HFFc6 (cell line): ENCODE measurements around the gene ANO6. TPM values are rescaled to one million over a fixed set of nuclear protein-coding genes. Genes with fewer than 3 reads are reported as not detected.

ENCODE experiments used
- DNase-seq: peaks from one replicate; pipeline ENCODE4 v3.0.0-alpha.2; 2018
- H3K27ac Mint-ChIP-seq: 2 replicates; pipeline ENCODE4 v1.8.0; 2020; ENCODE audit warnings: mild to moderate bottlenecking, mixed read lengths
- H3K27me3 Mint-ChIP-seq: 2 replicates; pipeline ENCODE4 v1.8.0; 2021; ENCODE audit warnings: mild to moderate bottlenecking, moderate library complexity, mixed read lengths; ENCODE audit not compliant: insufficient read depth
- H3K36me3 Mint-ChIP-seq: 2 replicates; pipeline ENCODE4 v1.8.0; 2021; ENCODE audit warnings: low read depth, mixed read lengths
- H3K4me1 Mint-ChIP-seq: 2 replicates; pipeline ENCODE4 v1.8.0; 2020; ENCODE audit warnings: low read depth, mixed read lengths
- H3K4me3 Mint-ChIP-seq: 2 replicates; pipeline ENCODE4 v1.8.0; 2020; ENCODE audit warnings: mild to moderate bottlenecking, moderate library complexity, mixed read lengths
- H3K9me3 Mint-ChIP-seq: 2 replicates; pipeline ENCODE4 v1.8.0; 2020; ENCODE audit warnings: mild to moderate bottlenecking, mixed read lengths
- CTCF ChIP-seq: fragments of 200-600 bp; sonication (generic); IDR thresholded peaks from 2 replicates; pipeline ENCODE4 v1.5.0; 2021; ENCODE audit warnings: antibody characterized with exemption, mild to moderate bottlenecking
- total RNA-seq, 6 experiments: library from RNA; stranded (reverse); fragmentation: NEBNext Ultra II Directional; extraction: Animal tissue kit (Norgen Biotek cat#: 25700); gene quantifications; 2 replicates in 1 of 6; 3 replicates in 5 of 6; pipeline ENCODE4 v1.2.3, GENCODE V29; 2021

Gene ANO6
- total RNA-seq, 6 experiments from 2014 or later: 44.4 to 58.6 (median 53.3) TPM

DNA sequence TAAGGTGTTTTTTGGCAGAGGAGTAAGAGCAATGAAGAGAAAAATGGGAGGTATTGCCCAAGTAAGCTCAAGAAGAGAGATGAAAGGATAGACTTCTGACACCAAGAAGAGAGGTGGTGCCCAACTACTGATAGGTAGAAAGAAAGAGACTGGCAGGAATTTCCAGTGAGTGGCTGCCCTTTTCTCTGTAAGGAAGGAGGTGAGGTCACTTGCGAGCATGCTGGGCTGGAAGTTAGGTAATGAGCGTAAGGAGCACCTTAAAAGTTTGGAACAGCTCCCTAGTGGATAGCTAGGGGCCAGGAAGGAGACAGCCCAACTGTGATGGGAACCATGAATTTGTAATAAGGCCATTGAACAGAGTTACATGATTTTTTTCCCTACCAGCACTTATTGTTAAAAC, 127.0 kb downstream of the ANO6 start:
- H3K4me3 Mint-ChIP-seq: no peak overlapping the region; the same call in 1 of the 2 replicates
- H3K9me3 Mint-ChIP-seq: no peaks in the 10 kb centered on the region
- no peak for DNase-seq
- peaks cover 17% of the 10 kb centered on the region for H3K36me3 Mint-ChIP-seq
- H3K4me1 Mint-ChIP-seq: peaks cover 49% of the 10 kb centered on the region
- TF ChIP-seq CTCF: no peak
- peak overlapping the region; percentile 67 for H3K27ac Mint-ChIP-seq
- H3K27me3 Mint-ChIP-seq: no peaks in the 10 kb centered on the region

DNA sequence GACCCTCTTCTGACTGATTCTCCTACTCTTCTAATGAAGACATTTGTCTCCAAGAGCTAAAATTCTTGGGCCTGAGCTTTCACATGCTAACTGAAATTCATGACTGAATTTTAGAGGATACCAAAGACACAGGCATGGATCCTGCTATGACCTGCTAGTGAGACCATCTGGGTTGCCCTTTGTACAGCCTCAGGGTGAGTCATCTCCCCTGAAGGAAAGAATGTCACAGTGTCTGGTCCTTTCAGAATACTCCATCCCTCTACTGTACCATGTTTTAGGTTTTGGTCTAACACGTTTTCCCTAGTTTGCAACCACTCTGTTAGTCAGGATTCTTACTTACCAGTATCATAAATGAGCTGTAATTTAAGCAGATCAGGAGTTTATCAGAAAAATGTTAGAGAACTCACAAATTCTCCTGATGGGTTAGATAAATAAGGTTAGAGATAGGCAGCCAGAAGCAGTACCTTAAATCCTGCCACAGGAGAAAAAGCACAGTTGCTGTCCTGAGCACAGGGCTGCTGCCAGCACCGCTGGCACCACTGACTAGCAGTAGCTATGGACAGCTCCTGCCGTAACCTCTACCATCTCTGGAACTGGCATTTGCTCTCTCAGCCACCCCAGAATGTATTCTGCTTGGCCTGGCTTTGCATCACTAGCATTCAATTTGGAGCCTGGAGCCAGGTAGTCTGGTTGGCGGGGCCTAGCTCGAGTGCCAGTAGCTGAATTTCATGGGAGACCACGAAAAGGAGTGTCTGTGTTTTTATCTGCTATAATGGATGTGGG, 127.6 kb downstream of the ANO6 start:
- Mint-ChIP-seq H3K36me3 (peaks cover 23% of the 10 kb centered on the region), H3K27ac (peak overlapping the region; percentile 67), H3K4me1 (peaks cover 43% of the 10 kb centered on the region), H3K27me3 (no peaks in the 10 kb centered on the region), H3K9me3 (no peaks in the 10 kb centered on the region), H3K4me3 (no peak overlapping the region)
- no peak for TF ChIP-seq CTCF
- DNase-seq: peak; percentile 71

- Mint-ChIP-seq H3K9me3 (peaks cover 5% of the 10 kb centered on the region), H3K27me3 (peaks cover 2% of the 10 kb centered on the region; the same call in 1 of the 2 replicates), H3K4me3 (no peak overlapping the region), H3K36me3 (peaks cover 54% of the 10 kb centered on the region), H3K27ac (no peak overlapping the region), H3K4me1 (peaks cover 45% of the 10 kb centered on the region)
- DNase-seq: no peak
- TF ChIP-seq CTCF: no peak
Observed at GRCh38 chr12:45348311-45348710, 132.4 kb downstream of the ANO6 start.

DNA sequence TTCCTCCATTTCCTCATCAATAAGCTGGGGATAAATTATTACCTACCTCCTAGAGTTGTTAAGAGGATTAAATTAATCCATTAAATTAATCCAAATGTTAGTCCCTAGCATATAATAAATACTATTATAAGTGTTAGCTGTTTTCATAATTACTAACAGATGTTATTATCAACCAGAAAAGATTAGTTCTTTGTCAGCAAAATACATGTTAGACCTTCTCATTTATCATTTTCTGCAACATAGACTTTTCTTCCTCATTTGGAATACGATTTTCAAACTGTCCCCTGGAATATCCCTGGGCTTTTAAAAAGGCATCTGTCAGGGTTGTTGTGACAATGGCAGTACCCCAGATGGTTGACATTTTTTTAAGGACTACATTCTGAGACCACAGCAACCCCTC, 133.1 kb downstream of the ANO6 start:
- Mint-ChIP-seq H3K27ac (no peak overlapping the region), H3K27me3 (peaks cover 2% of the 10 kb centered on the region; the same call in 1 of the 2 replicates), H3K9me3 (peaks cover 5% of the 10 kb centered on the region), H3K4me3 (no peak overlapping the region), H3K36me3 (peaks cover 56% of the 10 kb centered on the region), H3K4me1 (peaks cover 43% of the 10 kb centered on the region)
- no peak for TF ChIP-seq CTCF
- DNase-seq: no peak

DNA sequence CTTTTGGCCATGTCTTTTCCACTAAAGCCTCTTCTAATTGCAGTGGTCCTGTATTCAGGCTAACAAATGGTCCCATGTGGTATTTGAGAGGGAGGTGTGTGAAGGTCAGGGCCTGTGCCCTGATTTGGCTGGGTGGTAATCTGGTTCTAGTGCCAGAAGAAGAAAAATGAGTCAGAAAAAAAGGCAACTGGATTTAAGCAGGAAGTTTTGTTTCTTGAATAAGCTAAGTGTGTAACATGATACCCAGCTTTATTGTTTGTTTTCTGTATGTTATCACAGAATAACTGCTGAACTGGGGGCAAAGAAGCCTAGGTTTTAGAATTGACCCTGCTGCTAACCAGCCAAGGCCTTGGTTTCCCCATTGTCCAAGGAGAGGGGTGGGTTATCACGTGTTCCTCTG, 134.0 kb downstream of the ANO6 start:
- Mint-ChIP-seq H3K4me1 (peaks cover 45% of the 10 kb centered on the region), H3K36me3 (peaks cover 53% of the 10 kb centered on the region), H3K27ac (peak overlapping the region; percentile 69), H3K9me3 (peaks cover 5% of the 10 kb centered on the region), H3K27me3 (peaks cover 2% of the 10 kb centered on the region; the same call in 1 of the 2 replicates), H3K4me3 (no peak overlapping the region; the same call in 1 of the 2 replicates)
- no peak for TF ChIP-seq CTCF
- no peak for DNase-seq
